SIG-M5 (cell line): Measurements from ENCODE around the gene COL28A1.
"Not testable (repeated sequence)": the region's sequence is repeated elsewhere in the genome, so short reads cannot be mapped to it uniquely, and the experiment has no call there.

Experiments used
- DNase-seq: peaks from one replicate; lab custom pipeline; 2025; lab: John Stamatoyannopoulos, UW

Gene COL28A1

GRCh38 chr7:7416031-7416858 is 119.4 kb downstream of the COL28A1 start:
- DNase-seq: no peak

- no peak for DNase-seq
Measured at GRCh38 chr7:7414791-7415603, 120.7 kb downstream of the COL28A1 start.

- no peak for DNase-seq
Measured at GRCh38 chr7:7408001-7408770, 127.5 kb downstream of the COL28A1 start.

- no peak for DNase-seq
Measured at GRCh38 chr7:7405461-7405860, 130.2 kb downstream of the COL28A1 start.

- no peak for DNase-seq
Measured at GRCh38 chr7:7399707-7400106, 136.0 kb downstream of the COL28A1 start.

GRCh38 chr7:7395785-7396184 is 139.9 kb downstream of the COL28A1 start:
- DNase-seq: no peak

GRCh38 chr7:7388164-7388563 is 147.5 kb downstream of the COL28A1 start:
- not testable (repeated sequence) for DNase-seq

- DNase-seq: no peak
Measured at GRCh38 chr7:7385421-7385820, 150.3 kb downstream of the COL28A1 start.

- no peak for DNase-seq
Measured at GRCh38 chr7:7384228-7384627, 151.4 kb downstream of the COL28A1 start.

GRCh38 chr7:7375538-7375937 is 160.1 kb downstream of the COL28A1 start:
- no peak for DNase-seq

- no peak for DNase-seq
Measured at GRCh38 chr7:7370076-7370475, 165.6 kb downstream of the COL28A1 start.

- no peak for DNase-seq
Measured at GRCh38 chr7:7369134-7369533, 166.5 kb downstream of the COL28A1 start.

GRCh38 chr7:7354674-7355073 is 181.0 kb downstream of the COL28A1 start:
- DNase-seq: no peak

- no peak for DNase-seq
Measured at GRCh38 chr7:7352845-7353244, 182.8 kb downstream of the COL28A1 start.

GRCh38 chr7:7351832-7352231 is 183.8 kb downstream of the COL28A1 start:
- no peak for DNase-seq

- no peak for DNase-seq
Measured at GRCh38 chr7:7351156-7351555, 184.5 kb downstream of the COL28A1 start.

GRCh38 chr7:7349156-7349555 is 186.5 kb downstream of the COL28A1 start:
- no peak for DNase-seq

GRCh38 chr7:7347045-7347444 is 188.6 kb downstream of the COL28A1 start:
- DNase-seq: no peak

- no peak for DNase-seq
Measured at GRCh38 chr7:7344583-7344982, 191.1 kb downstream of the COL28A1 start.

- no peak for DNase-seq
Measured at GRCh38 chr7:7335909-7336308, 199.8 kb downstream of the COL28A1 start.

GRCh38 chr7:7335215-7335614 is 200.5 kb downstream of the COL28A1 start:
- no peak for DNase-seq

- DNase-seq: no peak
Measured at GRCh38 chr7:7333610-7334009, 202.1 kb downstream of the COL28A1 start.
